Stimulated activated CD8-positive, alpha-beta memory T cell treated with anti-CD3 and anti-CD28 coated beads, Interleukin-15, amount 100 ng/mL, for 1 hour (primary cell): ENCODE data around the gene C19orf73.
A peak's percentile ranks its signal among the peaks of the same experiment; 100 is the strongest.
"Not testable (repeated sequence)": the region's sequence is repeated elsewhere in the genome, so short reads cannot be mapped to it uniquely, and the experiment has no call there.

Experiments
- DNase-seq: peaks from one replicate; pipeline ENCODE4 v3.0.0-alpha.2; 2020; ENCODE audit warnings: low read depth

The C19orf73 gene

GRCh38 chr19:49121841-49122240 is 2.9 kb upstream of the C19orf73 start:
- DNase-seq: not testable (repeated sequence)

GRCh38 chr19:49120868-49121267 is 1.9 kb upstream of the C19orf73 start:
- no peak for DNase-seq

- no peak for DNase-seq
These were observed 1.4 kb upstream of the C19orf73 start for GRCh38 chr19:49120325-49120683.

- DNase-seq: no peak
These were observed 725 bp upstream of the C19orf73 start, which contains the start of gene PPFIA3 for GRCh38 chr19:49119411-49120324. TSS of gene PPFIA3 (plus strand) at chr19:49119544. CDS start at chr19:49127874, 8,330 bp downstream.

- no peak for DNase-seq
These were observed 1.0 kb downstream of the C19orf73 start for GRCh38 chr19:49117677-49118564.

- DNase-seq: no peak
These were observed 2.4 kb downstream of the C19orf73 start for GRCh38 chr19:49116544-49116943.

GRCh38 chr19:49114630-49115363 is 4.1 kb downstream of the C19orf73 start:
- no peak for DNase-seq

GRCh38 chr19:49113762-49114629 is 4.9 kb downstream of the C19orf73 start, which contains the start of gene LIN7B:
TSS of gene LIN7B (plus strand) at chr19:49114370. CDS start at chr19:49114405, 35 bp downstream.
- DNase-seq: no peak

- DNase-seq: no peak
These were observed 7.5 kb downstream of the C19orf73 start for GRCh38 chr19:49111218-49111998.

- no peak for DNase-seq
These were observed 8.4 kb downstream of the C19orf73 start for GRCh38 chr19:49110567-49110966.

GRCh38 chr19:49109569-49110233 is 9.2 kb downstream of the C19orf73 start:
- DNase-seq: no peak

- no peak for DNase-seq
These were observed 9.9 kb downstream of the C19orf73 start for GRCh38 chr19:49109051-49109450.

GRCh38 chr19:49107625-49108459 is 11.1 kb downstream of the C19orf73 start:
- DNase-seq: no peak

GRCh38 chr19:49106648-49107135 is 12.3 kb downstream of the C19orf73 start:
- DNase-seq: peak; percentile 55

- DNase-seq: no peak
These were observed 14.6 kb downstream of the C19orf73 start for GRCh38 chr19:49104229-49104864.

- DNase-seq: no peak
These were observed 15.4 kb downstream of the C19orf73 start for GRCh38 chr19:49103331-49104085.

GRCh38 chr19:49102303-49102702 is 16.6 kb downstream of the C19orf73 start:
- no peak for DNase-seq
